HT1080 (cell line): ENCODE measurements around the gene COX15. TPM values are rescaled to one million over a fixed set of nuclear protein-coding genes. Genes with fewer than 3 reads are reported as not detected.
"Not testable (repeated sequence)": the region's sequence is repeated elsewhere in the genome, so short reads cannot be mapped to it uniquely, and the experiment has no call there.

Experiments
- DNase-seq: peaks from one replicate; pipeline ENCODE4 v3.0.0-alpha.2; 2015; ENCODE audit warnings: low read depth
- polyA plus RNA-seq, 2 experiments: library from polyadenylated mRNA; depleted of rRNA; stranded (reverse); fragments of >200 nt; gene quantifications; 2 replicates each; pipeline ENCODE4 v1.2.3, GENCODE V29; 2015
- total RNA-seq: library from RNA; depleted of rRNA; stranded (reverse); fragments of >200 nt; shearing (Covaris generic); gene quantifications from 2 replicates; pipeline ENCODE4 v1.2.3, GENCODE V29; 2014; rRNA removed

COX15 gene
- total RNA-seq, result 38.4 and 41.4 TPM in 2 replicates
- 37.0 and 41.4 TPM in 2 replicates for polyA plus RNA-seq (2015; cell fraction: cytosol; rRNA removed)
- polyA plus RNA-seq (2015; cell fraction: nucleus; rRNA removed), result 55.5 and 59.2 TPM in 2 replicates

- peak; percentile 96 for DNase-seq
Observed at GRCh38 chr10:99732033-99732842, at the start of gene COX15, which contains the start of gene CUTC. Gene COX15 (minus strand): TSS chr10:99732127. CDS start chr10:99732049, 78 bp downstream. Gene CUTC (plus strand): TSS chr10:99732234. CDS start chr10:99732349, 115 bp downstream.

- DNase-seq, result peak; percentile 92
Observed at GRCh38 chr10:99779335-99779734, 47.4 kb upstream of the COX15 start.

GRCh38 chr10:99777918-99778714, 46.2 kb upstream of the COX15 start:
- DNase-seq, result no peak

GRCh38 chr10:99775850-99776249, 43.9 kb upstream of the COX15 start:
- peak; percentile 85 for DNase-seq

GRCh38 chr10:99770408-99771045, 38.6 kb upstream of the COX15 start:
- DNase-seq, result no peak

GRCh38 chr10:99769706-99770105, 37.8 kb upstream of the COX15 start:
- DNase-seq, result no peak

GRCh38 chr10:99768556-99768955, 36.6 kb upstream of the COX15 start:
- DNase-seq, result no peak

GRCh38 chr10:99767901-99768300, 36.0 kb upstream of the COX15 start:
- DNase-seq, result no peak

GRCh38 chr10:99766302-99766681, 34.4 kb upstream of the COX15 start:
- DNase-seq, result no peak

- no peak for DNase-seq
Observed at GRCh38 chr10:99765672-99766301, 33.9 kb upstream of the COX15 start.

GRCh38 chr10:99761365-99761764, 29.4 kb upstream of the COX15 start:
- no peak for DNase-seq

- no peak for DNase-seq
Observed at GRCh38 chr10:99760321-99760720, 28.4 kb upstream of the COX15 start.

- no peak for DNase-seq
Observed at GRCh38 chr10:99758211-99758891, 26.4 kb upstream of the COX15 start.

GRCh38 chr10:99756159-99756558, 24.2 kb upstream of the COX15 start:
- DNase-seq, result no peak

GRCh38 chr10:99754670-99755069, 22.7 kb upstream of the COX15 start:
- DNase-seq, result peak; percentile 24

GRCh38 chr10:99750641-99751040, 18.7 kb upstream of the COX15 start:
- DNase-seq, result no peak

GRCh38 chr10:99748823-99749451, 17.0 kb upstream of the COX15 start:
- DNase-seq, result no peak

- not testable (repeated sequence) for DNase-seq
Observed at GRCh38 chr10:99746166-99746565, 14.2 kb upstream of the COX15 start.

GRCh38 chr10:99743841-99744240, 11.9 kb upstream of the COX15 start:
- DNase-seq, result no peak

- no peak for DNase-seq
Observed at GRCh38 chr10:99742701-99743100, 10.8 kb upstream of the COX15 start.
